Tibial nerve (tissue), 3 donors: ENCODE measurements around the gene DENND1A.

ENCODE experiments used
- CTCF ChIP-seq, 5 experiments: fragments of 200-600 bp in 3 of 5; fragments of 450-650 bp in 2 of 5; sonication (generic) in 3 of 5; IDR thresholded peaks; one replicate each; pipeline ENCODE4 v1.5.1; 2016 to 2019; ENCODE audit warnings: antibody characterized with exemption in 5 of 5, mild to moderate bottlenecking in 3 of 5, moderate library complexity in 2 of 5
- POLR2A ChIP-seq, 2 donors: fragments of 450-650 bp; IDR thresholded peaks; one replicate each; pipeline ENCODE4 v1.6.1; 2017; ENCODE audit warnings: antibody characterized with exemption in 2 of 2, mild to moderate bottlenecking in 2 of 2, moderate library complexity in 2 of 2

- TF ChIP-seq CTCF (IDR thresholded peaks at IDR 0.05) (no peak), POLR2A (IDR thresholded peaks at IDR 0.05) (no peak)
These were observed 418.3 kb downstream of the DENND1A start for GRCh38 chr9:123511326-123512277.
